Suprapubic skin (tissue), 4 donors: ENCODE data around the gene ASTN2.

Source experiments
- EP300 ChIP-seq: sonication (generic); formaldehyde crosslinking; IDR thresholded peaks from one replicate; pipeline ENCODE4 v1.6.1; 2017; ENCODE audit warnings: antibody characterized with exemption
- POLR2A ChIP-seq, 2 donors: fragments of 450-650 bp; IDR thresholded peaks; one replicate each; pipeline ENCODE4 v1.6.1; 2017; ENCODE audit warnings: antibody characterized with exemption in 2 of 2, mild to moderate bottlenecking in 2 of 2, moderate library complexity in 2 of 2
- POLR2AphosphoS5 ChIP-seq, 3 donors: sonication (generic); formaldehyde crosslinking; IDR thresholded peaks; one replicate each; pipeline ENCODE4 v1.6.1; 2017; ENCODE audit warnings: antibody characterized with exemption in 3 of 3
- TF ChIP-seq, protein P1 (sequence below), 2 donors: fragments of 200-600 bp in 1 of 2; fragments of 450-650 bp in 1 of 2; sonication (generic) in 1 of 2; IDR thresholded peaks; one replicate each; pipeline ENCODE4 v1.5.1; 2016 to 2019; ENCODE audit warnings: antibody characterized with exemption in 2 of 2, mild to moderate bottlenecking in 1 of 2, moderate library complexity in 1 of 2

DNA sequence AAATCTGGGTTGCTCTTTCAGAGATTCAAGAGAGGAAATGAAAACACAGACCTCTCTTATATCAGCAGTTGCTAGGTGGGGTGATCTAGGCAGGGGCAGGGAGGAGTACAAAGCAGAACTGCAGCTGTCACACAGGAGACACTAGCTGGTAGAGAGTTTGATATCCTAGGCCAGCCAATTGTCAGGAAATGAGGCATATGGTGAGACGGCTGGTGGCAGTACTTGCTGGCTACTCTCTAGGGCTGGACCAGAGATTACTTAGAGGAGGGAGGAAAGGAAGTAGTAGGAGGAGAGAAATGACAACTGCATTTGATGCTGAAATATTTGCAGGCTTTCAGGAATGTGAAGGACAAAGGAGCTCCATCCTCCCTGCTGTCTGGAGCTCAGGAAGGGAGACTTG, 614.0 kb downstream of the ASTN2 start:
- TF ChIP-seq POLR2A (IDR thresholded peaks at IDR 0.05) (no peak), POLR2AphosphoS5 (IDR thresholded peaks at IDR 0.05) (no peak), EP300 (no peak)
- TF ChIP-seq, protein P1, sequence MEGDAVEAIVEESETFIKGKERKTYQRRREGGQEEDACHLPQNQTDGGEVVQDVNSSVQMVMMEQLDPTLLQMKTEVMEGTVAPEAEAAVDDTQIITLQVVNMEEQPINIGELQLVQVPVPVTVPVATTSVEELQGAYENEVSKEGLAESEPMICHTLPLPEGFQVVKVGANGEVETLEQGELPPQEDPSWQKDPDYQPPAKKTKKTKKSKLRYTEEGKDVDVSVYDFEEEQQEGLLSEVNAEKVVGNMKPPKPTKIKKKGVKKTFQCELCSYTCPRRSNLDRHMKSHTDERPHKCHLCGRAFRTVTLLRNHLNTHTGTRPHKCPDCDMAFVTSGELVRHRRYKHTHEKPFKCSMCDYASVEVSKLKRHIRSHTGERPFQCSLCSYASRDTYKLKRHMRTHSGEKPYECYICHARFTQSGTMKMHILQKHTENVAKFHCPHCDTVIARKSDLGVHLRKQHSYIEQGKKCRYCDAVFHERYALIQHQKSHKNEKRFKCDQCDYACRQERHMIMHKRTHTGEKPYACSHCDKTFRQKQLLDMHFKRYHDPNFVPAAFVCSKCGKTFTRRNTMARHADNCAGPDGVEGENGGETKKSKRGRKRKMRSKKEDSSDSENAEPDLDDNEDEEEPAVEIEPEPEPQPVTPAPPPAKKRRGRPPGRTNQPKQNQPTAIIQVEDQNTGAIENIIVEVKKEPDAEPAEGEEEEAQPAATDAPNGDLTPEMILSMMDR (IDR thresholded peaks at IDR 0.05), result no peak
